GM19193 (cell line): Measurements from ENCODE around the gene OR9A2.

ENCODE experiments used
- POLR2A ChIP-seq: IDR thresholded peaks from 4 replicates; pipeline ENCODE4 v1.6.1; 2011; ENCODE audit not compliant: insufficient read depth, insufficient read length; ENCODE audit errors: extremely low read depth

OR9A2 gene

GRCh38 chr7:143003393-143004051 is 23.4 kb downstream of the OR9A2 start:
- TF ChIP-seq POLR2A: no peak

GRCh38 chr7:143002898-143003297 is 24.0 kb downstream of the OR9A2 start:
- no peak for TF ChIP-seq POLR2A

GRCh38 chr7:143002106-143002505 is 24.8 kb downstream of the OR9A2 start:
- TF ChIP-seq POLR2A: no peak

DNA sequence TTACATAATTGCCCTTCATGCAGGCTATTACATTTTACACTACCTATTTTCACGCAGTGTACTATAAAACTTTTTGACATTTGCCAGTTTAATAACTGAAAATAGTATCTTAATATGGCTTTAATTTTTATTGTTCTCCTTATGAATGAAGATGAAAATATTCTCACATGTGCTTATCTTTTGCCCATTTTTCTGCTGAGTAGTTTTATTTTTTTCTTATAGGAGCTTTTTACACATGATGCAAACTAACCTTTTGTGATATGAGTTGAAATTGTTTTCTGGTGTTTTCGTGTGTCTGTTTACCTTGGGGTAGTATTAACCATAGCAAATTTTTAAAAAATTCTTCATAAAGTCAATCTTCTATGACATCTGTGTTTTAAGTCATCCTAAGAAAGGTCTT is 26.3 kb downstream of the OR9A2 start:
- TF ChIP-seq POLR2A: no peak

DNA sequence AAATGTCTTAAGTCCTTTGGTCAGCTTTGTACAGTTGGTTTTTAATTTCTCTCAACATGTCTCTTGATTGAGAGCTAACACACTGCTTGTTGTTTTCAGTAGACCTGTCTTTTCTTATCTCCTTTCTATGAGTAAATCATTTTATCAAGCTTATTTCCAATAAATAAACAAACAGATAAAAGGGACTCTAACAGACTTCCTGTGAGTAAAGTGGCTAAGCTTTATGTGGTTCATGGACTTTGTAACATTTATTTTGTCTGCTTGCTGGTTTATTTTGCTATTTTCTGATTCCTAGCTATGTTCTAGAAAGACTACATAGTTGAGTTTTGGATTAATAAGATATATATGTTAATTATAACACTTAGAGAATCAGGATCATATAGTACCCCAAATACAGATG is 27.1 kb downstream of the OR9A2 start:
- no peak for TF ChIP-seq POLR2A

GRCh38 chr7:142998966-142999365 is 28.0 kb downstream of the OR9A2 start:
- TF ChIP-seq POLR2A: no peak

GRCh38 chr7:142997456-142997989 is 29.4 kb downstream of the OR9A2 start:
- TF ChIP-seq POLR2A: no peak

- no peak for TF ChIP-seq POLR2A
Measured at GRCh38 chr7:142992427-142992826, 34.5 kb downstream of the OR9A2 start.

DNA sequence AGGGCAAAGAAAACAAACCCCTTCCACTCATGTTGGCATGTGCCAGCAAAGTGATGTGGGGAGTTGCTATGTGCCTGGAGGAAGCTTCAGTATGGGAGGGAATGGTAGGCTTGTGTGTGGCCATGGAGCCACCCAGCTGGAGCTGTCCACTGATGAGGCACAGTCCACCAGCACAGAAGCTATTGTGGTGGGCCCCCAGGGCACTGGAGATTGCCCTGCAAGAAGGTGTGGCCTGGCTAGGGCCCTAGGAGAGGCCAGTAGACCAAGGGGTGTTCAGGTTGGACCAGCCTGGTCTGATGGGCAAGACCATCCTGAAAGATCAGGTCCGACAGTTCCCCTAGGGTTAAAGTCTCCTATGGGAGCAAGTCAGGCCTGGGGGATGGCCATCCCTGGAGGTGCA is 42.6 kb downstream of the OR9A2 start:
- no peak for TF ChIP-seq POLR2A

DNA sequence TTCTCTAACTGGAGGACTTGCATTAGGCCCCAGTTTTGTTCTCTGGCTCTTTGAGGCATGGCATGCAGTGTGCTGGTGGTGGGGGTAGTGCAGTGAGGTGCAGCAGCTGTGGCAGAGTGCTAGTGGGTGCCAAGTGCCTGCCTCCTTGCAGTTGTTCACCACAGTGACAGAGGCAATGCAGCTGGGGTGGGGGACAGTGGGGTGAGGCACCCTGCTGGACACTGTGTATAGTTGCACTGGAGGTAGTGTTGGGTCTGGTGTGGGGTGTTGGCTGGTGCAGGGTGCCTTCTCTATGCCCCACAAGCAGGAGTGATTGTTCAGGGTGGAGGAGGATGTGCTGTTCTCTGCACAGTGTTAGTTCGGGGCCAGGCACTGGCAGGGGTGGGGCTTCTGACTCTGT is 43.1 kb downstream of the OR9A2 start:
- no peak for TF ChIP-seq POLR2A
